K562 (cell line): Measurements from ENCODE around the gene COMP. TPM values are rescaled to one million over a fixed set of nuclear protein-coding genes. Genes with fewer than 3 reads are reported as not detected.

Experiments used
- BCL6 ChIP-seq: fragments of 250-450 bp; sonication (Bioruptor Pico); IDR thresholded peaks from 2 replicates; pipeline ENCODE4 v1.4.0; 2020
- FOXJ3 ChIP-seq: sonication (generic); formaldehyde crosslinking; IDR thresholded peaks from 2 replicates; pipeline ENCODE4 v1.4.0; 2020; ENCODE audit warnings: mild to moderate bottlenecking, missing genetic modification reagents
- HDAC8 ChIP-seq: fragments of 450-650 bp; IDR thresholded peaks from 2 replicates; pipeline ENCODE4 v1.6.1; 2016; ENCODE audit warnings: mild to moderate bottlenecking, missing genetic modification characterization, moderate library complexity, missing compliant biosample characterization
- HDGF ChIP-seq: fragments of 450-650 bp; IDR thresholded peaks from 2 replicates; pipeline ENCODE4 v1.6.1; 2016
- KAT7 ChIP-seq: sonication (generic); formaldehyde crosslinking; IDR thresholded peaks from 2 replicates; pipeline ENCODE4 v1.8.0; 2022; ENCODE audit warnings: missing genetic modification reagents, mild to moderate bottlenecking, borderline replicate concordance
- MAX ChIP-seq: sonication (generic); formaldehyde crosslinking; IDR thresholded peaks from 2 replicates; pipeline ENCODE4 v1.9.0; 2022; ENCODE audit warnings: mild to moderate bottlenecking, missing genetic modification reagents
- NCOA1 ChIP-seq: fragments of 450-650 bp; IDR thresholded peaks from 2 replicates; pipeline ENCODE4 v1.6.1; 2016; ENCODE audit warnings: low read depth
- POU5F1 ChIP-seq: fragments of 150-350 bp; IDR thresholded peaks from 2 replicates; pipeline ENCODE4 v1.6.1; 2014; ENCODE audit warnings: borderline replicate concordance, low read length, low read depth, mild to moderate bottlenecking; ENCODE audit not compliant: partially characterized antibody
- RBM15 ChIP-seq: fragments of 200-400 bp; formaldehyde crosslinking; IDR thresholded peaks from 2 replicates; pipeline ENCODE4 v1.6.1; 2018; ENCODE audit warnings: mild to moderate bottlenecking, low read length, moderate library complexity; ENCODE audit not compliant: insufficient read depth
- SNRNP70 ChIP-seq: fragments of 200-400 bp; formaldehyde crosslinking; optimal IDR thresholded peaks from 2 replicates; pipeline ENCODE3; 2017; ENCODE audit warnings: low read depth, low read length
- SOX6 ChIP-seq: fragments of 450-650 bp; IDR thresholded peaks from 2 replicates; pipeline ENCODE4 v1.6.1; 2014; ENCODE audit warnings: mild to moderate bottlenecking
- THRAP3 ChIP-seq: fragments of 450-650 bp; IDR thresholded peaks from 2 replicates; pipeline ENCODE4 v1.6.1; 2016; ENCODE audit warnings: mild to moderate bottlenecking, inconsistent platforms, borderline replicate concordance
- polyA plus RNA-seq, 8 experiments: library from polyadenylated mRNA; depleted of rRNA in 4 of 8; stranded (reverse) in 5 of 8; unstranded in 3 of 8; fragments of >200 nt; fragmentation: Nextera tagmentation in 2 of 8; fragmentation: Illumina TruSeq in 1 of 8; extraction: Ambion mirVana in 2 of 8; extraction: Trizol in 1 of 8; gene quantifications; 2 replicates each; pipeline versions ENCODE4 v1.2.1 to v1.2.3, GENCODE V29; 2011 to 2014; ENCODE audit warnings: inconsistent platforms in 1 of 8, missing spikeins in 1 of 8
- total RNA-seq, 7 experiments: library from RNA; depleted of rRNA in 6 of 7; stranded (reverse); fragments of >200 nt in 6 of 7; fragmentation: Illumina TruSeq in 2 of 7; extraction: Trizol in 2 of 7; gene quantifications; 2 replicates each; pipeline versions ENCODE4 v1.2.1 to v1.2.3, GENCODE V29; 2011 to 2021; ENCODE audit warnings: low replicate concordance in 1 of 7
- TF ChIP-seq, protein P1 (sequence below): sonication (generic); IDR thresholded peaks from 2 replicates; pipeline ENCODE4 v1.6.1; 2016
- TF ChIP-seq, protein P2 (sequence below): sonication (generic); formaldehyde crosslinking; IDR thresholded peaks from 2 replicates; pipeline ENCODE4 v1.8.0; 2023; ENCODE audit warnings: mild to moderate bottlenecking, missing genetic modification reagents

COMP gene
- total and polyA plus RNA-seq, 9 of the 15 experiments (the other 6 are each of a cell fraction or from before 2014, with no cell fraction given), result 0.07 TPM; not detected in 8

- TF ChIP-seq HDGF, result no peak
- TF ChIP-seq BCL6, result no peak
- TF ChIP-seq SOX6, result no peak
- no peak for TF ChIP-seq MAX (CRISPR knock-in tag)
- TF ChIP-seq, protein P1, sequence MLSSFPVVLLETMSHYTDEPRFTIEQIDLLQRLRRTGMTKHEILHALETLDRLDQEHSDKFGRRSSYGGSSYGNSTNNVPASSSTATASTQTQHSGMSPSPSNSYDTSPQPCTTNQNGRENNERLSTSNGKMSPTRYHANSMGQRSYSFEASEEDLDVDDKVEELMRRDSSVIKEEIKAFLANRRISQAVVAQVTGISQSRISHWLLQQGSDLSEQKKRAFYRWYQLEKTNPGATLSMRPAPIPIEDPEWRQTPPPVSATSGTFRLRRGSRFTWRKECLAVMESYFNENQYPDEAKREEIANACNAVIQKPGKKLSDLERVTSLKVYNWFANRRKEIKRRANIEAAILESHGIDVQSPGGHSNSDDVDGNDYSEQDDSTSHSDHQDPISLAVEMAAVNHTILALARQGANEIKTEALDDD, result no peak
- no peak for TF ChIP-seq FOXJ3 (CRISPR knock-in tag)
- TF ChIP-seq HDAC8 (tag), result no peak; the same call in 1 of the 2 replicates
- no peak for TF ChIP-seq POU5F1
- no peak for TF ChIP-seq RBM15
- TF ChIP-seq THRAP3, result no peak
- TF ChIP-seq, protein P2, sequence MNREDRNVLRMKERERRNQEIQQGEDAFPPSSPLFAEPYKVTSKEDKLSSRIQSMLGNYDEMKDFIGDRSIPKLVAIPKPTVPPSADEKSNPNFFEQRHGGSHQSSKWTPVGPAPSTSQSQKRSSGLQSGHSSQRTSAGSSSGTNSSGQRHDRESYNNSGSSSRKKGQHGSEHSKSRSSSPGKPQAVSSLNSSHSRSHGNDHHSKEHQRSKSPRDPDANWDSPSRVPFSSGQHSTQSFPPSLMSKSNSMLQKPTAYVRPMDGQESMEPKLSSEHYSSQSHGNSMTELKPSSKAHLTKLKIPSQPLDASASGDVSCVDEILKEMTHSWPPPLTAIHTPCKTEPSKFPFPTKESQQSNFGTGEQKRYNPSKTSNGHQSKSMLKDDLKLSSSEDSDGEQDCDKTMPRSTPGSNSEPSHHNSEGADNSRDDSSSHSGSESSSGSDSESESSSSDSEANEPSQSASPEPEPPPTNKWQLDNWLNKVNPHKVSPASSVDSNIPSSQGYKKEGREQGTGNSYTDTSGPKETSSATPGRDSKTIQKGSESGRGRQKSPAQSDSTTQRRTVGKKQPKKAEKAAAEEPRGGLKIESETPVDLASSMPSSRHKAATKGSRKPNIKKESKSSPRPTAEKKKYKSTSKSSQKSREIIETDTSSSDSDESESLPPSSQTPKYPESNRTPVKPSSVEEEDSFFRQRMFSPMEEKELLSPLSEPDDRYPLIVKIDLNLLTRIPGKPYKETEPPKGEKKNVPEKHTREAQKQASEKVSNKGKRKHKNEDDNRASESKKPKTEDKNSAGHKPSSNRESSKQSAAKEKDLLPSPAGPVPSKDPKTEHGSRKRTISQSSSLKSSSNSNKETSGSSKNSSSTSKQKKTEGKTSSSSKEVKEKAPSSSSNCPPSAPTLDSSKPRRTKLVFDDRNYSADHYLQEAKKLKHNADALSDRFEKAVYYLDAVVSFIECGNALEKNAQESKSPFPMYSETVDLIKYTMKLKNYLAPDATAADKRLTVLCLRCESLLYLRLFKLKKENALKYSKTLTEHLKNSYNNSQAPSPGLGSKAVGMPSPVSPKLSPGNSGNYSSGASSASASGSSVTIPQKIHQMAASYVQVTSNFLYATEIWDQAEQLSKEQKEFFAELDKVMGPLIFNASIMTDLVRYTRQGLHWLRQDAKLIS (CRISPR knock-in tag), result peak; percentile 6; the same call in 1 of the 2 replicates
- TF ChIP-seq SNRNP70, result no peak
- no peak for TF ChIP-seq NCOA1
- no peak; the same call in 1 of the 2 replicates for TF ChIP-seq KAT7 (CRISPR knock-in tag)
Observed at GRCh38 chr19:18831524-18832305, 40.6 kb upstream of the COMP start, which contains the start of gene UPF1 (continued).
